ENCODE data around the gene SLC17A7. TPM values are rescaled to one million over a fixed set of nuclear protein-coding genes. Genes with fewer than 3 reads are reported as not detected.

SLC17A7 gene
- total and polyA plus RNA-seq, 2 of the 8 experiments (the other 6 are each of a cell fraction or from before 2014, with no cell fraction given) = 2.7 to 3.0 TPM

DNA sequence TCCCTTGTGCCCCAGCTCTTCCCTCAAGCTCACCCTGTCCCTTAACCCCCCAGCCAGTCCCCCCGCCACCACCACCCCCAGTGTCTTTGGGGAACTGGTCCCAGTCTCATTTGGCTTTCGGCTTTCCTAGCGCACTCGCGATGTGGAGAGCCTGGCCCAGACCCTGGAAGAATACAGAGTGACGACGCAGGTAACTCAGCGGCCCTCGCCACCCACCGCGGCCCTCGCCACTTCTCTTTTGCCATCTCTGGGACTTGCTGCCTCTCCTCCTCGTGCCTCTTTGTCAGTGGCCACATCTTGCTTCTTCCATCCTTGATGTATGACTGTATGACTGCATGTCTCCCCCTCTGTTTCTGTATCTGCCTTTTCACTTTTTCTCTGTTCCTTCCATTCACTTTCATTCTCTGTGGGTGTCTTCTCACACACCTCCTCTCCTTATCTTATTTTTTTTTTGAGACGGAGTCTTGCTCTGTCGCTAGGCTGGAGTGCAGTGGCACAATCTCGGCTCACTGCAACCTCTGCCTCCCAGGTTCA lies 33.8 kb downstream of the SLC17A7 start (continued):
- no peak for TF ChIP-seq SIX5 (IDR thresholded peaks at IDR 0.05; ENCODE audit: low read depth, low read length)
